Mucosa of rectum (tissue), 2 donors: ENCODE results near the gene ZNF775.

ENCODE experiments used
- H3K27ac ChIP-seq, 2 donors: one replicate each; pipeline ENCODE4 v1.7.0; 2013; ENCODE audit warnings: inconsistent platforms in 2 of 2, low read depth in 2 of 2, low read length in 2 of 2
- H3K27me3 ChIP-seq, 2 donors: one replicate each; pipeline ENCODE4 v1.7.0; 2013; ENCODE audit warnings: low read length in 2 of 2; ENCODE audit not compliant: control insufficient read depth in 2 of 2, insufficient read depth in 2 of 2
- H3K36me3 ChIP-seq, 2 donors: one replicate each; pipeline ENCODE4 v1.7.0; 2013; ENCODE audit warnings: low read length in 2 of 2; ENCODE audit not compliant: control insufficient read depth in 2 of 2, insufficient read depth in 2 of 2
- H3K4me1 ChIP-seq, 2 donors: one replicate each; pipeline ENCODE4 v1.7.0; 2013; ENCODE audit warnings: low read length in 2 of 2, mild to moderate bottlenecking in 1 of 2; ENCODE audit not compliant: control insufficient read depth in 2 of 2, insufficient read depth in 2 of 2
- H3K4me3 ChIP-seq, 2 donors: one replicate each; pipeline ENCODE4 v1.7.0; 2013; ENCODE audit warnings: low read length in 2 of 2
- H3K9ac ChIP-seq, 2 donors: one replicate each; pipeline ENCODE4 v1.7.0; 2013; ENCODE audit warnings: low read length in 2 of 2, low read depth in 1 of 2, mild to moderate bottlenecking in 1 of 2
- H3K9me3 ChIP-seq, 2 donors: one replicate each; pipeline ENCODE4 v1.7.0; 2013; ENCODE audit warnings: low read length in 2 of 2; ENCODE audit not compliant: control insufficient read depth in 2 of 2
- donor health status: healthy.
- donor health status: Normal muscosa, but diverticular disease.

ZNF775 gene

GRCh38 chr7:150378853-150379440 lies at the start of gene ZNF775:
ZNF775 (plus strand) TSS chr7:150379330; CDS start chr7:150388471, 9,141 bp downstream.
- Histone ChIP-seq H3K4me1 (peaks cover 58 to 70% of the 10 kb centered on the region in 2 donors), H3K27ac (peak within 1 kb of the TSS; percentile 97 to 99)

GRCh38 chr7:150329331-150330120 lies 49.6 kb upstream of the ZNF775 start:
- Histone ChIP-seq H3K4me3 (no peak overlapping the region), H3K36me3 (peaks cover 6 to 13% of the 10 kb centered on the region in 2 donors), H3K27me3 (no peaks in the 10 kb centered on the region), H3K9ac (no peak overlapping the region), H3K27ac (no peak overlapping the region), H3K4me1 (peaks cover 2 to 3% of the 10 kb centered on the region in 2 donors), H3K9me3 (no peaks in the 10 kb centered on the region)

More at GRCh38 chr7:150378853-150379440, at the start of gene ZNF775:
- peaks cover 0 to 3% of the 10 kb centered on the region in 2 donors for H3K36me3 ChIP-seq
- peak within 1 kb of the TSS; percentile 91 to 94 for H3K9ac ChIP-seq
- H3K27me3 ChIP-seq, result no peaks in the 10 kb centered on the region
- H3K9me3 ChIP-seq, result no peaks in the 10 kb centered on the region
- H3K4me3 ChIP-seq, result peak within 1 kb of the TSS; percentile 82 to 87

GRCh38 chr7:150330211-150330885 lies 48.8 kb upstream of the ZNF775 start:
- no peak overlapping the region for H3K9ac ChIP-seq
- H3K27ac ChIP-seq, result no peak overlapping the region
- H3K4me1 ChIP-seq, result no peaks in the 10 kb centered on the region
- peaks cover 6 to 13% of the 10 kb centered on the region in 2 donors for H3K36me3 ChIP-seq
- H3K4me3 ChIP-seq, result no peak overlapping the region
- H3K27me3 ChIP-seq, result no peaks in the 10 kb centered on the region
- H3K9me3 ChIP-seq, result no peaks in the 10 kb centered on the region

- peaks cover 10 to 13% of the 10 kb centered on the region in 2 donors for H3K4me1 ChIP-seq
- H3K36me3 ChIP-seq, result peaks cover 6 to 15% of the 10 kb centered on the region in 2 donors
- no peaks in the 10 kb centered on the region for H3K27me3 ChIP-seq
- H3K4me3 ChIP-seq, result no peak overlapping the region
- H3K9ac ChIP-seq, result no peak overlapping the region
- no peaks in the 10 kb centered on the region for H3K9me3 ChIP-seq
- H3K27ac ChIP-seq, result no peak overlapping the region
Observed at GRCh38 chr7:150332852-150333635, 46.1 kb upstream of the ZNF775 start.

GRCh38 chr7:150333659-150334058 lies 45.5 kb upstream of the ZNF775 start:
- H3K27ac ChIP-seq, result no peak overlapping the region
- no peaks in the 10 kb centered on the region for H3K9me3 ChIP-seq
- H3K4me3 ChIP-seq, result no peak overlapping the region
- no peak overlapping the region for H3K9ac ChIP-seq
- peaks cover 10 to 17% of the 10 kb centered on the region in 2 donors for H3K4me1 ChIP-seq
- H3K36me3 ChIP-seq, result peaks cover 4 to 11% of the 10 kb centered on the region in 2 donors
- H3K27me3 ChIP-seq, result no peaks in the 10 kb centered on the region

- H3K27me3 ChIP-seq, result no peaks in the 10 kb centered on the region
- H3K9ac ChIP-seq, result no peak overlapping the region
- H3K9me3 ChIP-seq, result no peaks in the 10 kb centered on the region
- no peak overlapping the region for H3K4me3 ChIP-seq
- no peak overlapping the region for H3K27ac ChIP-seq
- H3K36me3 ChIP-seq, result peaks cover 4 to 9% of the 10 kb centered on the region in 2 donors
- peaks cover 10 to 21% of the 10 kb centered on the region in 2 donors for H3K4me1 ChIP-seq
Observed at GRCh38 chr7:150334108-150334507, 45.0 kb upstream of the ZNF775 start.

- H3K27ac ChIP-seq, result peak overlapping the region in 1 of 2 donors; percentile 53
Observed at GRCh38 chr7:150335108-150335773, 43.9 kb upstream of the ZNF775 start.

GRCh38 chr7:150335774-150336112 lies 43.4 kb upstream of the ZNF775 start:
- Histone ChIP-seq H3K4me3 (no peak overlapping the region), H3K9ac (no peak overlapping the region), H3K4me1 (peaks cover 20 to 33% of the 10 kb centered on the region in 2 donors), H3K36me3 (peaks cover 0 to 4% of the 10 kb centered on the region in 2 donors), H3K27ac (peak overlapping the region in 1 of 2 donors; percentile 53), H3K27me3 (no peaks in the 10 kb centered on the region), H3K9me3 (no peaks in the 10 kb centered on the region)

More at GRCh38 chr7:150335108-150335773, 43.9 kb upstream of the ZNF775 start:
- H3K4me1 ChIP-seq, result peaks cover 20 to 32% of the 10 kb centered on the region in 2 donors
- H3K4me3 ChIP-seq, result no peak overlapping the region
- peaks cover 3 to 7% of the 10 kb centered on the region in 2 donors for H3K36me3 ChIP-seq
- no peak overlapping the region for H3K9ac ChIP-seq
- no peaks in the 10 kb centered on the region for H3K9me3 ChIP-seq
- no peaks in the 10 kb centered on the region for H3K27me3 ChIP-seq

GRCh38 chr7:150336746-150337145 lies 42.4 kb upstream of the ZNF775 start:
- Histone ChIP-seq H3K4me1 (peaks cover 20 to 39% of the 10 kb centered on the region in 2 donors), H3K9ac (no peak overlapping the region)

More at GRCh38 chr7:150336746-150337145, 42.4 kb upstream of the ZNF775 start:
- H3K9me3 ChIP-seq, result no peaks in the 10 kb centered on the region
- H3K27ac ChIP-seq, result no peak overlapping the region
- peaks cover 0 to 4% of the 10 kb centered on the region in 2 donors for H3K36me3 ChIP-seq
- no peak overlapping the region for H3K4me3 ChIP-seq
- no peaks in the 10 kb centered on the region for H3K27me3 ChIP-seq
